NCI-H187 (cell line): Measurements from ENCODE around the gene PMS2.
"Not testable (repeated sequence)": the region's sequence is repeated elsewhere in the genome, so short reads cannot be mapped to it uniquely, and the experiment has no call there.

Source experiments
- DNase-seq, 2 experiments: peaks; one replicate each; lab custom pipeline; 2025; lab: John Stamatoyannopoulos, UW

Gene PMS2

GRCh38 chr7:6015917-6016652 lies 7.2 kb upstream of the PMS2 start:
- DNase-seq, result peak; percentile 11 to 27

- DNase-seq, result no peak
These were observed 3.7 kb upstream of the PMS2 start for GRCh38 chr7:6012355-6013104.

GRCh38 chr7:6011541-6011940 lies 2.7 kb upstream of the PMS2 start:
- no peak for DNase-seq

GRCh38 chr7:6010370-6010769 lies 1.5 kb upstream of the PMS2 start:
- DNase-seq, result not testable (repeated sequence)

GRCh38 chr7:6007835-6008590 lies 836 bp downstream of the PMS2 start:
- not testable (repeated sequence) for DNase-seq

GRCh38 chr7:6007386-6007785 lies 1.5 kb downstream of the PMS2 start:
- DNase-seq, result no peak

- DNase-seq, result peak in 1 of 2 experiments; percentile 24
These were observed 11.5 kb downstream of the PMS2 start for GRCh38 chr7:5997210-5997808.

GRCh38 chr7:5987061-5987460 lies 21.8 kb downstream of the PMS2 start:
- DNase-seq, result not testable (repeated sequence)

- DNase-seq, result not testable (repeated sequence)
These were observed 29.1 kb downstream of the PMS2 start for GRCh38 chr7:5979680-5980314.

- DNase-seq, result not testable (repeated sequence)
These were observed 35.3 kb downstream of the PMS2 start for GRCh38 chr7:5973580-5973979.

GRCh38 chr7:5970347-5970911 lies 38.4 kb downstream of the PMS2 start, which contains the start of gene RSPH10B:
RSPH10B (minus strand) TSS chr7:5970689; CDS start chr7:5967116, 3,573 bp downstream.
- not testable (repeated sequence) for DNase-seq

GRCh38 chr7:5963810-5964209 lies 45.0 kb downstream of the PMS2 start:
- DNase-seq, result not testable (repeated sequence)

- not testable (repeated sequence) for DNase-seq
These were observed 45.6 kb downstream of the PMS2 start for GRCh38 chr7:5963205-5963604.

GRCh38 chr7:5934945-5935450 lies 73.9 kb downstream of the PMS2 start:
- not testable (repeated sequence) for DNase-seq

- DNase-seq, result not testable (repeated sequence)
These were observed 76.8 kb downstream of the PMS2 start for GRCh38 chr7:5931905-5932644.

GRCh38 chr7:5931250-5931649 lies 77.6 kb downstream of the PMS2 start:
- DNase-seq, result not testable (repeated sequence)

GRCh38 chr7:5930290-5930689 lies 78.6 kb downstream of the PMS2 start:
- not testable (repeated sequence) for DNase-seq

- DNase-seq, result not testable (repeated sequence)
These were observed 82.5 kb downstream of the PMS2 start for GRCh38 chr7:5926263-5926870.

- DNase-seq, result not testable (repeated sequence)
These were observed 84.2 kb downstream of the PMS2 start for GRCh38 chr7:5924630-5925029.

GRCh38 chr7:5924180-5924579 lies 84.7 kb downstream of the PMS2 start:
- not testable (repeated sequence) for DNase-seq
